ENCODE measurements around the gene PAX8.

Gene PAX8

GRCh38 chr2:113282747-113283533 is 4.2 kb upstream of the PAX8 start:
- H3K36me3 ChIP-seq (replicated peaks; ENCODE audit: low read depth, low read length), result no peaks in the 10 kb centered on the region
- no peak overlapping the region for H3K27ac ChIP-seq (ENCODE audit: low read length)
- no peaks in the 10 kb centered on the region for H3K79me2 ChIP-seq (ENCODE audit: low read length)
- no peak overlapping the region for H3K4me3 ChIP-seq (ENCODE audit: low read length)
- H2AFZ ChIP-seq (ENCODE audit: low read depth, low read length), result no peak overlapping the region
- H3K27me3 ChIP-seq (ENCODE audit: low read depth, low read length), result no peaks in the 10 kb centered on the region
- no peak overlapping the region for H3K9ac ChIP-seq (ENCODE audit: low read length)
- TF ChIP-seq EZH2phosphoT487 (IDR thresholded peaks at IDR 0.05; ENCODE audit: low read depth), result no peak
- no peak for TF ChIP-seq CTCF (IDR thresholded peaks at IDR 0.05; ENCODE audit: low read depth, low read length)
- H4K20me1 ChIP-seq (ENCODE audit: insufficient read depth, low read length), result no peaks in the 10 kb centered on the region
- H3K4me2 ChIP-seq (ENCODE audit: low read length), result no peak overlapping the region
- H3K9me3 ChIP-seq (ENCODE audit: insufficient read depth, low read length), result no peaks in the 10 kb centered on the region
- no peaks in the 10 kb centered on the region for H3K4me1 ChIP-seq (ENCODE audit: low read length)

- Histone ChIP-seq H3K79me2 (ENCODE audit: low read length) (no peaks in the 10 kb centered on the region), H3K36me3 (replicated peaks; ENCODE audit: low read depth, low read length) (no peaks in the 10 kb centered on the region), H3K4me2 (ENCODE audit: low read length) (no peak overlapping the region), H3K4me3 (ENCODE audit: low read length) (no peak overlapping the region), H3K27me3 (ENCODE audit: low read depth, low read length) (no peaks in the 10 kb centered on the region), H3K27ac (ENCODE audit: low read length) (no peak overlapping the region), H3K9ac (ENCODE audit: low read length) (no peak overlapping the region), H3K4me1 (ENCODE audit: low read length) (no peaks in the 10 kb centered on the region), H3K9me3 (ENCODE audit: insufficient read depth, low read length) (no peaks in the 10 kb centered on the region), H4K20me1 (ENCODE audit: insufficient read depth, low read length) (no peaks in the 10 kb centered on the region), H2AFZ (ENCODE audit: low read depth, low read length) (no peak overlapping the region)
- TF ChIP-seq CTCF (IDR thresholded peaks at IDR 0.05; ENCODE audit: low read depth, low read length), result no peak
- no peak for TF ChIP-seq EZH2phosphoT487 (IDR thresholded peaks at IDR 0.05; ENCODE audit: low read depth)
Measured at GRCh38 chr2:113281910-113282746, 3.4 kb upstream of the PAX8 start.

- no peak overlapping the region for H3K4me2 ChIP-seq (ENCODE audit: low read length)
- no peaks in the 10 kb centered on the region for H3K27me3 ChIP-seq (ENCODE audit: low read depth, low read length)
- H3K9me3 ChIP-seq (ENCODE audit: insufficient read depth, low read length), result no peaks in the 10 kb centered on the region
- no peak overlapping the region for H3K9ac ChIP-seq (ENCODE audit: low read length)
- no peak overlapping the region for H2AFZ ChIP-seq (ENCODE audit: low read depth, low read length)
- TF ChIP-seq CTCF (IDR thresholded peaks at IDR 0.05; ENCODE audit: low read depth, low read length), result no peak
- no peak for TF ChIP-seq EZH2phosphoT487 (IDR thresholded peaks at IDR 0.05; ENCODE audit: low read depth)
- no peaks in the 10 kb centered on the region for H4K20me1 ChIP-seq (ENCODE audit: insufficient read depth, low read length)
- H3K36me3 ChIP-seq (replicated peaks; ENCODE audit: low read depth, low read length), result no peaks in the 10 kb centered on the region
- H3K79me2 ChIP-seq (ENCODE audit: low read length), result no peaks in the 10 kb centered on the region
- no peak overlapping the region for H3K27ac ChIP-seq (ENCODE audit: low read length)
- H3K4me1 ChIP-seq (ENCODE audit: low read length), result no peaks in the 10 kb centered on the region
- H3K4me3 ChIP-seq (ENCODE audit: low read length), result no peak overlapping the region
Measured at GRCh38 chr2:113278073-113278741, 514 bp downstream of the PAX8 start.
